Amniotic epithelial cell (primary cell): Measurements from ENCODE around the gene TEX22.
"Not testable (repeated sequence)": the region's sequence is repeated elsewhere in the genome, so short reads cannot be mapped to it uniquely, and the experiment has no call there.

Experiments
- DNase-seq: peaks from one replicate; pipeline ENCODE4 v3.0.0-alpha.2; 2010; ENCODE audit warnings: low read depth

TEX22 gene

GRCh38 chr14:105398044-105398725, at the start of gene TEX22:
Gene TEX22, plus strand, starts transcription at chr14:105398538. Its CDS starts 803 bp downstream, at chr14:105399341.
- DNase-seq = peak; percentile 67

GRCh38 chr14:105348945-105349699, 49.2 kb upstream of the TEX22 start:
- DNase-seq = no peak

- no peak for DNase-seq
Measured at GRCh38 chr14:105349992-105350391, 48.3 kb upstream of the TEX22 start.

GRCh38 chr14:105350450-105351244, 47.7 kb upstream of the TEX22 start:
- DNase-seq = no peak

GRCh38 chr14:105351410-105351809, 46.9 kb upstream of the TEX22 start:
- DNase-seq = no peak

- peak; percentile 87 for DNase-seq
Measured at GRCh38 chr14:105351920-105352851, 46.2 kb upstream of the TEX22 start.

- DNase-seq = no peak
Measured at GRCh38 chr14:105353136-105353535, 45.2 kb upstream of the TEX22 start.

- DNase-seq = no peak
Measured at GRCh38 chr14:105354541-105354940, 43.8 kb upstream of the TEX22 start.

GRCh38 chr14:105355049-105355575, 43.2 kb upstream of the TEX22 start:
- DNase-seq = no peak

GRCh38 chr14:105355850-105356604, 42.3 kb upstream of the TEX22 start:
- DNase-seq = no peak

- DNase-seq = no peak
Measured at GRCh38 chr14:105356927-105357326, 41.4 kb upstream of the TEX22 start.

GRCh38 chr14:105357626-105358025, 40.7 kb upstream of the TEX22 start:
- no peak for DNase-seq

- DNase-seq = no peak
Measured at GRCh38 chr14:105358140-105358846, 40.0 kb upstream of the TEX22 start.

- no peak for DNase-seq
Measured at GRCh38 chr14:105358943-105359342, 39.4 kb upstream of the TEX22 start.

- DNase-seq = not testable (repeated sequence)
Measured at GRCh38 chr14:105361412-105361811, 36.9 kb upstream of the TEX22 start.

GRCh38 chr14:105363847-105364708, 34.3 kb upstream of the TEX22 start:
- peak; percentile 54 for DNase-seq

- no peak for DNase-seq
Measured at GRCh38 chr14:105365101-105365500, 33.2 kb upstream of the TEX22 start.

- DNase-seq = no peak
Measured at GRCh38 chr14:105365681-105366080, 32.7 kb upstream of the TEX22 start.
